Lower leg skin (tissue), 4 donors: ENCODE results near the gene C9orf85. TPM values are rescaled to one million over a fixed set of nuclear protein-coding genes. Genes with fewer than 3 reads are reported as not detected.

Source experiments
- DNase-seq, 2 donors: peaks; one replicate each; pipeline ENCODE4 v3.0.0-alpha.2; 2019; ENCODE audit warnings: low spot score in 2 of 2
- H3K4me3 ChIP-seq: fragments of 200-600 bp; sonication (generic); 2 replicates; pipeline ENCODE4 v1.5.1; 2017; ENCODE audit warnings: mild to moderate bottlenecking, low read depth; ENCODE audit not compliant: poor library complexity, severe bottlenecking
- POLR2A ChIP-seq, 2 donors: fragments of 450-650 bp; IDR thresholded peaks; one replicate each; pipeline ENCODE4 v1.6.1; 2016 to 2017; ENCODE audit warnings: antibody characterized with exemption in 2 of 2, mild to moderate bottlenecking in 1 of 2, moderate library complexity in 1 of 2
- WGBS, 2 donors: methylation state at CpG; one replicate each; pipeline ENCODE4 v1.1.5; 2018; 5-methylcytosine and 5-hydroxymethylcytosine counted together
- intact Hi-C: fragments of 100-400 bp; cut with DNase I; formaldehyde crosslinking; loops from one replicate; pipeline ENCODE4 v1.15.0; 2023; ENCODE audit warnings: low total_unique reads
- total RNA-seq, 4 donors: library from RNA; depleted of rRNA; stranded (reverse); fragments of >200 nt; gene quantifications; one replicate each; pipeline ENCODE4 v1.1.0, GENCODE V29; 2016
- TF ChIP-seq, protein P1 (sequence below), 3 donors: fragments of 450-650 bp; IDR thresholded peaks; one replicate each; pipeline ENCODE4 v1.5.1; 2016; ENCODE audit warnings: antibody characterized with exemption in 3 of 3, mild to moderate bottlenecking in 3 of 3, moderate library complexity in 2 of 3

The C9orf85 gene
- total RNA-seq, 4 donors from 2014 or later, result 7.9 to 17.3 (median 11.5) TPM

GRCh38 chr9:71886541-71886940, 24.9 kb upstream of the C9orf85 start:
- no peak for DNase-seq
- TF ChIP-seq, protein P1, sequence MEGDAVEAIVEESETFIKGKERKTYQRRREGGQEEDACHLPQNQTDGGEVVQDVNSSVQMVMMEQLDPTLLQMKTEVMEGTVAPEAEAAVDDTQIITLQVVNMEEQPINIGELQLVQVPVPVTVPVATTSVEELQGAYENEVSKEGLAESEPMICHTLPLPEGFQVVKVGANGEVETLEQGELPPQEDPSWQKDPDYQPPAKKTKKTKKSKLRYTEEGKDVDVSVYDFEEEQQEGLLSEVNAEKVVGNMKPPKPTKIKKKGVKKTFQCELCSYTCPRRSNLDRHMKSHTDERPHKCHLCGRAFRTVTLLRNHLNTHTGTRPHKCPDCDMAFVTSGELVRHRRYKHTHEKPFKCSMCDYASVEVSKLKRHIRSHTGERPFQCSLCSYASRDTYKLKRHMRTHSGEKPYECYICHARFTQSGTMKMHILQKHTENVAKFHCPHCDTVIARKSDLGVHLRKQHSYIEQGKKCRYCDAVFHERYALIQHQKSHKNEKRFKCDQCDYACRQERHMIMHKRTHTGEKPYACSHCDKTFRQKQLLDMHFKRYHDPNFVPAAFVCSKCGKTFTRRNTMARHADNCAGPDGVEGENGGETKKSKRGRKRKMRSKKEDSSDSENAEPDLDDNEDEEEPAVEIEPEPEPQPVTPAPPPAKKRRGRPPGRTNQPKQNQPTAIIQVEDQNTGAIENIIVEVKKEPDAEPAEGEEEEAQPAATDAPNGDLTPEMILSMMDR (IDR thresholded peaks at IDR 0.05), result no peak
- no peak for TF ChIP-seq POLR2A (IDR thresholded peaks at IDR 0.05)
- WGBS, 2 donors, result 89 to 94% methylated on average over 10 of the region's 10 CpGs
- no peak overlapping the region for H3K4me3 ChIP-seq
- intact Hi-C loops, result no loop called here

GRCh38 chr9:71887362-71887761, 24.1 kb upstream of the C9orf85 start:
- no peak for DNase-seq
- intact Hi-C loops, result no loop called here
- WGBS, 2 donors, result 78 to 80% methylated on average over 1 of the region's 1 CpG
- no peak for TF ChIP-seq POLR2A (IDR thresholded peaks at IDR 0.05)
- TF ChIP-seq, protein P1 (IDR thresholded peaks at IDR 0.05), result no peak
- H3K4me3 ChIP-seq, result no peak overlapping the region

GRCh38 chr9:71890042-71890679, 21.3 kb upstream of the C9orf85 start:
- 81 to 88% methylated on average over 3 of the region's 3 CpGs for WGBS, 2 donors
- no peak overlapping the region for H3K4me3 ChIP-seq
- intact Hi-C loops, result no loop called here
- no peak for DNase-seq
- TF ChIP-seq, protein P1 (IDR thresholded peaks at IDR 0.05), result no peak
- no peak for TF ChIP-seq POLR2A (IDR thresholded peaks at IDR 0.05)

- intact Hi-C loops, result no loop called here
- no peak for DNase-seq
- WGBS, 2 donors, result 89% methylated on average over 4 of the region's 4 CpGs
- TF ChIP-seq, protein P1 (IDR thresholded peaks at IDR 0.05), result no peak
- no peak for TF ChIP-seq POLR2A (IDR thresholded peaks at IDR 0.05)
- H3K4me3 ChIP-seq, result no peak overlapping the region
These were observed 19.8 kb upstream of the C9orf85 start for GRCh38 chr9:71891557-71892189.

DNA sequence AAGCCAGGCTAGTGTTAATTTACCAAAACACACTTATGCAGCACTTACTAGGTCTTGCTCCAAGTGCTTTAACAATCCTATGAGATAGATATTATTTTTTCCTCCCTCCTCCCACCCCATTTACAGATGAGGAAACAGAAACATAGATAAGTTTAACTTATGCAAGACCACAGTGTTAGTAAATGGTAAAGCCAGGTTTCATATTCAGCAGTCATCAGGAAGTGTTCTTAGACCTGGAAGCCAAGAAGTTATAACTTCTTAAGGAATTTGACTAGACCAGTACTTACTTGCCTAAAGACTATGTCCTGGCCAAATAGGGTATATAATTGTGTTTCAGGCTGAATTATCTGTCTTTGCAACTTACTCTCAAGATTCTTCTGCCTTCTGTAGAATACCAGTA, 16.3 kb upstream of the C9orf85 start:
- TF ChIP-seq, protein P1 (IDR thresholded peaks at IDR 0.05), result no peak
- no peak for TF ChIP-seq POLR2A (IDR thresholded peaks at IDR 0.05)
- DNase-seq, result no peak
- intact Hi-C loops, result no loop called here
- no peak overlapping the region for H3K4me3 ChIP-seq

- TF ChIP-seq POLR2A (IDR thresholded peaks at IDR 0.05), result no peak
- TF ChIP-seq, protein P1 (IDR thresholded peaks at IDR 0.05), result no peak
These were observed 15.5 kb upstream of the C9orf85 start for GRCh38 chr9:71895955-71896354.

More at GRCh38 chr9:71895955-71896354, 15.5 kb upstream of the C9orf85 start:
- H3K4me3 ChIP-seq, result no peak overlapping the region
- intact Hi-C loops, result no loop called here
- no peak for DNase-seq
